Smooth muscle cell (in vitro differentiated cells): ENCODE measurements around the gene AKAP6. TPM values are rescaled to one million over a fixed set of nuclear protein-coding genes. Genes with fewer than 3 reads are reported as not detected.

Source experiments
- DNase-seq: peaks from one replicate; lab custom pipeline; 2025; ENCODE audit not compliant: unreplicated experiment; lab: John Stamatoyannopoulos, UW
- H2AFZ ChIP-seq: fragments of 200-600 bp; sonication (generic); 2 replicates; pipeline ENCODE4 v1.6.0; 2016; ENCODE audit warnings: antibody characterized with exemption, low read depth, mild to moderate bottlenecking
- H3F3A ChIP-seq: fragments of 200-600 bp; sonication (generic); 2 replicates; pipeline ENCODE4 v1.6.0; 2017; ENCODE audit warnings: antibody characterized with exemption, low read depth
- H3K27ac ChIP-seq: fragments of 200-600 bp; sonication (generic); 2 replicates; pipeline ENCODE4 v1.5.1; 2016; ENCODE audit warnings: low read depth, mild to moderate bottlenecking
- H3K27me3 ChIP-seq: fragments of 200-600 bp; sonication (generic); 2 replicates; pipeline ENCODE4 v1.6.1; 2016; ENCODE audit warnings: low read depth, mild to moderate bottlenecking
- H3K36me3 ChIP-seq: fragments of 200-600 bp; sonication (generic); 2 replicates; pipeline ENCODE4 v1.5.1; 2016; ENCODE audit warnings: low read depth
- H3K4me1 ChIP-seq: fragments of 200-600 bp; sonication (generic); 2 replicates; pipeline ENCODE4 v1.5.1; 2016; ENCODE audit warnings: low read depth
- H3K4me2 ChIP-seq: fragments of 200-600 bp; sonication (generic); 2 replicates; pipeline ENCODE4 v1.6.0; 2016; ENCODE audit warnings: mild to moderate bottlenecking
- H3K4me3 ChIP-seq: fragments of 200-600 bp; sonication (generic); 2 replicates; pipeline ENCODE4 v1.5.1; 2016; ENCODE audit warnings: mild to moderate bottlenecking
- H3K79me2 ChIP-seq: fragments of 200-600 bp; sonication (generic); 2 replicates; pipeline ENCODE4 v1.6.0; 2016; ENCODE audit warnings: low read depth, mild to moderate bottlenecking
- H3K9ac ChIP-seq: fragments of 200-600 bp; sonication (generic); 2 replicates; pipeline ENCODE4 v1.6.0; 2016; ENCODE audit warnings: low read depth
- H3K9me3 ChIP-seq: fragments of 200-600 bp; sonication (generic); replicated peaks from 2 replicates; pipeline ENCODE4 v1.5.1; 2016; ENCODE audit warnings: low read depth
- H4K20me1 ChIP-seq: fragments of 200-600 bp; sonication (generic); 2 replicates; pipeline ENCODE4 v1.6.0; 2016; ENCODE audit warnings: low read depth
- CTCF ChIP-seq: fragments of 200-600 bp; sonication (generic); IDR thresholded peaks from 2 replicates; pipeline ENCODE4 v1.5.1; 2017; ENCODE audit warnings: borderline replicate concordance, mild to moderate bottlenecking, antibody characterized with exemption; ENCODE audit not compliant: insufficient read depth, poor library complexity, severe bottlenecking
- WGBS: methylation state at CpG from one replicate; pipeline ENCODE4 v1.1.7; 2016; ENCODE audit warnings: low lambda C conversion rate; 5-methylcytosine and 5-hydroxymethylcytosine counted together
- polyA plus RNA-seq: library from polyadenylated mRNA; unstranded; fragments of >200 nt; fragmentation: Nextera tagmentation; extraction: Ambion mirVana; gene quantifications from 2 replicates; pipeline ENCODE4 v1.2.1, GENCODE V29; 2016
- total RNA-seq: library from RNA; depleted of rRNA; stranded (reverse); fragments of >200 nt; gene quantifications from 2 replicates; pipeline ENCODE4 v1.2.3, GENCODE V29; 2014

AKAP6 gene
- total and polyA plus RNA-seq, 2 experiments from 2014 or later = 1.3 to 6.4 TPM

GRCh38 chr14:32661216-32661615, 332.1 kb downstream of the AKAP6 start:
- H3F3A ChIP-seq = no peaks in the 10 kb centered on the region
- H3K36me3 ChIP-seq = no peaks in the 10 kb centered on the region
- H3K27me3 ChIP-seq = no peaks in the 10 kb centered on the region
- H3K4me1 ChIP-seq = no peaks in the 10 kb centered on the region
- H3K9ac ChIP-seq = no peak overlapping the region
- H4K20me1 ChIP-seq = no peaks in the 10 kb centered on the region
- no peak for TF ChIP-seq CTCF
- no peak overlapping the region for H3K4me2 ChIP-seq
- 89% methylated on average over 6 of the region's 6 CpGs for WGBS
- no peaks in the 10 kb centered on the region for H3K9me3 ChIP-seq
- DNase-seq = no peak
- no peak overlapping the region for H3K4me3 ChIP-seq
- H2AFZ ChIP-seq = no peak overlapping the region
- H3K79me2 ChIP-seq = no peaks in the 10 kb centered on the region
- H3K27ac ChIP-seq = no peak overlapping the region

- no peak for DNase-seq
- no peak for TF ChIP-seq CTCF
- H3K9me3 ChIP-seq = no peaks in the 10 kb centered on the region
- H3K4me1 ChIP-seq = no peaks in the 10 kb centered on the region
- WGBS = 29% methylated on average over 1 of the region's 1 CpG
- no peaks in the 10 kb centered on the region for H3F3A ChIP-seq
- no peaks in the 10 kb centered on the region for H3K27me3 ChIP-seq
- H4K20me1 ChIP-seq = no peaks in the 10 kb centered on the region
- H3K36me3 ChIP-seq = no peaks in the 10 kb centered on the region
- no peak overlapping the region for H3K27ac ChIP-seq
- no peak overlapping the region for H3K4me3 ChIP-seq
- H3K79me2 ChIP-seq = no peaks in the 10 kb centered on the region
- no peak overlapping the region for H3K4me2 ChIP-seq
- no peak overlapping the region for H2AFZ ChIP-seq
- no peak overlapping the region for H3K9ac ChIP-seq
Measured at GRCh38 chr14:32662211-32662610, 333.1 kb downstream of the AKAP6 start.

- Histone ChIP-seq H3K79me2 (no peaks in the 10 kb centered on the region), H3F3A (no peaks in the 10 kb centered on the region), H2AFZ (no peak overlapping the region), H3K9me3 (no peaks in the 10 kb centered on the region), H3K4me1 (no peaks in the 10 kb centered on the region), H3K27ac (no peak overlapping the region), H3K27me3 (no peaks in the 10 kb centered on the region), H4K20me1 (no peaks in the 10 kb centered on the region), H3K36me3 (no peaks in the 10 kb centered on the region), H3K4me3 (no peak overlapping the region), H3K9ac (no peak overlapping the region), H3K4me2 (no peak overlapping the region)
- no peak for DNase-seq
- no peak for TF ChIP-seq CTCF
Measured at GRCh38 chr14:32666308-32666707, 337.2 kb downstream of the AKAP6 start.

GRCh38 chr14:32667287-32667686, 338.2 kb downstream of the AKAP6 start:
- H3F3A ChIP-seq = no peaks in the 10 kb centered on the region
- DNase-seq = no peak
- WGBS = 83% methylated on average over 2 of the region's 2 CpGs
- no peak overlapping the region for H3K4me2 ChIP-seq
- no peak overlapping the region for H3K27ac ChIP-seq
- H3K36me3 ChIP-seq = no peaks in the 10 kb centered on the region
- H3K4me3 ChIP-seq = no peak overlapping the region
- H3K9ac ChIP-seq = no peak overlapping the region
- no peak overlapping the region for H2AFZ ChIP-seq
- no peaks in the 10 kb centered on the region for H3K9me3 ChIP-seq
- H3K27me3 ChIP-seq = no peaks in the 10 kb centered on the region
- H4K20me1 ChIP-seq = no peaks in the 10 kb centered on the region
- no peak for TF ChIP-seq CTCF
- H3K4me1 ChIP-seq = no peaks in the 10 kb centered on the region
- H3K79me2 ChIP-seq = no peaks in the 10 kb centered on the region
